Vagina (tissue), 2 donors: Measurements from ENCODE around the gene RTP3. TPM values are rescaled to one million over a fixed set of nuclear protein-coding genes. Genes with fewer than 3 reads are reported as not detected.

ENCODE experiments used
- DNase-seq, 2 donors: peaks; one replicate each; pipeline ENCODE4 v3.0.0-alpha.2; 2017; ENCODE audit errors: extremely low spot score in 2 of 2
- H3K27ac ChIP-seq: fragments of 200-600 bp; sonication (generic); one replicate; pipeline ENCODE4 v1.5.1; 2019
- H3K27me3 ChIP-seq: fragments of 200-600 bp; sonication (generic); one replicate; pipeline ENCODE4 v1.5.1; 2019
- H3K36me3 ChIP-seq, 2 donors: fragments of 200-600 bp; sonication (generic); one replicate each; pipeline ENCODE4 v1.5.1; 2017 to 2019
- H3K4me1 ChIP-seq: fragments of 200-600 bp; sonication (generic); one replicate; pipeline ENCODE4 v1.5.1; 2019
- H3K4me3 ChIP-seq, 2 donors: fragments of 200-600 bp; sonication (generic); 1 replicate in 1 of 2; 2 replicates in 1 of 2; pipeline ENCODE4 v1.5.1; 2016 to 2019
- H3K9me3 ChIP-seq: fragments of 200-600 bp; sonication (generic); one replicate; pipeline ENCODE4 v1.5.1; 2019
- POLR2A ChIP-seq, 2 donors: fragments of 450-650 bp; IDR thresholded peaks; one replicate each; pipeline ENCODE4 v1.6.1; 2017; ENCODE audit warnings: antibody characterized with exemption in 2 of 2, mild to moderate bottlenecking in 2 of 2, moderate library complexity in 2 of 2
- POLR2AphosphoS5 ChIP-seq, 2 donors: sonication (generic); formaldehyde crosslinking; IDR thresholded peaks; one replicate each; pipeline ENCODE4 v1.9.0; 2017; ENCODE audit warnings: antibody characterized with exemption in 2 of 2, mild to moderate bottlenecking in 2 of 2, low read depth in 1 of 2; ENCODE audit not compliant: insufficient read depth in 1 of 2
- intact Hi-C: fragments of 100-400 bp; cut with DNase I; formaldehyde crosslinking; loops from one replicate; pipeline ENCODE4 v1.15.1; 2023
- total RNA-seq: library from RNA; depleted of rRNA; stranded (reverse); fragments of >200 nt; gene quantifications from one replicate; pipeline ENCODE4 v1.2.3, GENCODE V29; 2016
- TF ChIP-seq, protein P1 (sequence below), 3 experiments: fragments of 450-650 bp in 2 of 3; fragments of 200-600 bp in 1 of 3; sonication (generic) in 1 of 3; IDR thresholded peaks; one replicate each; pipeline ENCODE4 v1.5.1; 2017 to 2019; ENCODE audit warnings: antibody characterized with exemption in 3 of 3, mild to moderate bottlenecking in 2 of 3, moderate library complexity in 2 of 3

RTP3 gene
- total RNA-seq, 1 donor from 2014 or later: not detected

GRCh38 chr3:46454209-46454595, 43.6 kb upstream of the RTP3 start:
- TF ChIP-seq, protein P1, sequence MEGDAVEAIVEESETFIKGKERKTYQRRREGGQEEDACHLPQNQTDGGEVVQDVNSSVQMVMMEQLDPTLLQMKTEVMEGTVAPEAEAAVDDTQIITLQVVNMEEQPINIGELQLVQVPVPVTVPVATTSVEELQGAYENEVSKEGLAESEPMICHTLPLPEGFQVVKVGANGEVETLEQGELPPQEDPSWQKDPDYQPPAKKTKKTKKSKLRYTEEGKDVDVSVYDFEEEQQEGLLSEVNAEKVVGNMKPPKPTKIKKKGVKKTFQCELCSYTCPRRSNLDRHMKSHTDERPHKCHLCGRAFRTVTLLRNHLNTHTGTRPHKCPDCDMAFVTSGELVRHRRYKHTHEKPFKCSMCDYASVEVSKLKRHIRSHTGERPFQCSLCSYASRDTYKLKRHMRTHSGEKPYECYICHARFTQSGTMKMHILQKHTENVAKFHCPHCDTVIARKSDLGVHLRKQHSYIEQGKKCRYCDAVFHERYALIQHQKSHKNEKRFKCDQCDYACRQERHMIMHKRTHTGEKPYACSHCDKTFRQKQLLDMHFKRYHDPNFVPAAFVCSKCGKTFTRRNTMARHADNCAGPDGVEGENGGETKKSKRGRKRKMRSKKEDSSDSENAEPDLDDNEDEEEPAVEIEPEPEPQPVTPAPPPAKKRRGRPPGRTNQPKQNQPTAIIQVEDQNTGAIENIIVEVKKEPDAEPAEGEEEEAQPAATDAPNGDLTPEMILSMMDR (IDR thresholded peaks at IDR 0.05): no peak
- no peak for TF ChIP-seq POLR2A (IDR thresholded peaks at IDR 0.05)
- TF ChIP-seq POLR2AphosphoS5 (IDR thresholded peaks at IDR 0.05; ENCODE audit: insufficient read depth in 1 of 2, low read depth in 1 of 2): no peak

GRCh38 chr3:46454606-46455005, 43.2 kb upstream of the RTP3 start:
- Histone ChIP-seq H3K4me3 (no peak overlapping the region), H3K36me3 (no peaks in the 10 kb centered on the region), H3K27me3 (no peaks in the 10 kb centered on the region), H3K4me1 (no peaks in the 10 kb centered on the region), H3K27ac (no peak overlapping the region), H3K9me3 (no peaks in the 10 kb centered on the region)
- intact Hi-C loops: no loop called here
- TF ChIP-seq POLR2A (IDR thresholded peaks at IDR 0.05) (no peak), POLR2AphosphoS5 (IDR thresholded peaks at IDR 0.05; ENCODE audit: insufficient read depth in 1 of 2, low read depth in 1 of 2) (no peak)
- TF ChIP-seq, protein P1 (IDR thresholded peaks at IDR 0.05): no peak
- peak in 1 of 2 donors; percentile 89 for DNase-seq

More at GRCh38 chr3:46454209-46454595, 43.6 kb upstream of the RTP3 start:
- Histone ChIP-seq H3K4me1 (no peaks in the 10 kb centered on the region), H3K9me3 (no peaks in the 10 kb centered on the region), H3K27me3 (no peaks in the 10 kb centered on the region), H3K36me3 (no peaks in the 10 kb centered on the region), H3K27ac (no peak overlapping the region), H3K4me3 (no peak overlapping the region)
- intact Hi-C loops: no loop called here
- no peak for DNase-seq

DNA sequence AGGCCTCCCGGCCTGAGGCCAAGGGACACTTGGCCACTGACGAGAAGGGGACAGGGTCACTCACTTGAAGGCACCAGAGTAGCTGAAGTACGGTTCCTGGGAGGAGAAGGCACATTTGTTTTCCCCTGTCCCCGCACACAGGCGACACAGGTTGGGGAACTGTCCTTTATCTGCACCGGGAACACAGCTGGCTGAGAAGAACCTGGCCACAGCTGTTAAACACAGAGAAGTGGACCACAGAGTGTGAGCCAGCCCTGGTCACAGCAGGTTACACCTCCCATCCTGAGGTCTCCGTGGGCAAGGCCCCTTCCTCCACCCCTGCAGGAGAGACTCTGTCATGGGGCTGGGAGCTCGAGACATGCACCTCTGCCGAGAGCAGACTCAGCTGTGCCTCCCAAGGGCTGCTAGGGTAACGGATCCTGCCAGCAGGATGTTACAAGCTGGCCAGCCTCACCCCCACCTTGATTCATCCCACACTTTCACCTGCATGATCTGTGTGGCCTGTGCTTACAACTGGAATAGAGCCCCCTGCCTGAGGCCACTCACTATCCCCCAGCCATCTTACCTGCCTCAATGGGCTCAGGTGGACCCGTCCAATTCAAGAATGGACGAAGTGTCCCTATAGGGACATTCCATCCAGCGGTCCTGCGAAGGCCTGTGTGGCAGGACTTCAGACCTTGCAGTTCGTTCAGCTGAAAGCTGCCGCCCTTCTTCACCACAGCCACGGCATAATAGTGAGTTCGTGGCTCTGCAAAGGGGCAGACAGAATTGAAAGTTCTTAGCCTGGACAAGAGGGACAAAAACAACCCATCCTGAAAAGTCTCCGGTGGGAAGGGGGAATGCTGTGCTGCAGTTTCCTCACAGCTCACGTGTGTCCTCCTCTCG, 42.3 kb upstream of the RTP3 start:
- Histone ChIP-seq H3K36me3 (no peaks in the 10 kb centered on the region), H3K4me1 (no peaks in the 10 kb centered on the region), H3K27ac (no peak overlapping the region), H3K9me3 (no peaks in the 10 kb centered on the region), H3K4me3 (no peak overlapping the region), H3K27me3 (no peaks in the 10 kb centered on the region)
- peak in 1 of 2 donors; percentile 82 for DNase-seq
- TF ChIP-seq POLR2A (IDR thresholded peaks at IDR 0.05) (no peak), POLR2AphosphoS5 (IDR thresholded peaks at IDR 0.05; ENCODE audit: insufficient read depth in 1 of 2, low read depth in 1 of 2) (no peak)
- TF ChIP-seq, protein P1 (IDR thresholded peaks at IDR 0.05): no peak
- intact Hi-C loops: no loop called here

- TF ChIP-seq, protein P1 (IDR thresholded peaks at IDR 0.05): no peak
- TF ChIP-seq POLR2AphosphoS5 (IDR thresholded peaks at IDR 0.05; ENCODE audit: insufficient read depth in 1 of 2, low read depth in 1 of 2) (no peak), POLR2A (IDR thresholded peaks at IDR 0.05) (no peak)
- Histone ChIP-seq H3K27ac (no peak overlapping the region), H3K36me3 (no peaks in the 10 kb centered on the region)
Observed at GRCh38 chr3:46456118-46456517, 41.7 kb upstream of the RTP3 start.

DNA sequence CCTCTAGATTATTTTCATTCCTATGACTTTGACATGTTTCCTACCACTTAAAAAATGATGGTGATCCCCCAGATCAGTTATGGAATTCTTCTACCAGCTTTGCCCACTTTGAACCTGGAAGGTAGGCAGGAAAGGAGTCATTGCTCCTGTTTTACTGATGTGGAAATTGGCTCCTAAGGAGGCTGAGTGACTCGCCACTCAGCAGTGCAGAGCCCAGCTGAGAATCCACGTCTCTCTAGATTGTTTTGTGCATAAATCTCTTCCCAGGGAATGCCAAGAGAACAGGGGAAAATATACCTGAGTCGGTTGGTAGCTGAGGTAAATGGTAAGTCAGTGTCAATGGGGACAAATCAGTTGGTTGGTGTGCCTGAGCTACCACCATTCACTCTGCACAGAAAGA, 37.7 kb upstream of the RTP3 start:
- intact Hi-C loops: no loop called here
- DNase-seq: no peak
- Histone ChIP-seq H3K9me3 (no peaks in the 10 kb centered on the region), H3K4me1 (no peaks in the 10 kb centered on the region), H3K4me3 (no peak overlapping the region), H3K36me3 (no peaks in the 10 kb centered on the region), H3K27ac (no peak overlapping the region), H3K27me3 (no peaks in the 10 kb centered on the region)
- TF ChIP-seq POLR2AphosphoS5 (IDR thresholded peaks at IDR 0.05; ENCODE audit: insufficient read depth in 1 of 2, low read depth in 1 of 2) (no peak), POLR2A (IDR thresholded peaks at IDR 0.05) (no peak)
- TF ChIP-seq, protein P1 (IDR thresholded peaks at IDR 0.05): no peak

More at GRCh38 chr3:46456118-46456517, 41.7 kb upstream of the RTP3 start:
- Histone ChIP-seq H3K9me3 (no peaks in the 10 kb centered on the region), H3K4me1 (no peaks in the 10 kb centered on the region), H3K27me3 (no peaks in the 10 kb centered on the region), H3K4me3 (no peak overlapping the region)
- intact Hi-C loops: no loop called here
- peak in 1 of 2 donors; percentile 43 for DNase-seq
